Right lung (tissue), 5 donors: ENCODE measurements around the gene LDLRAD4. TPM values are rescaled to one million over a fixed set of nuclear protein-coding genes. Genes with fewer than 3 reads are reported as not detected.

Source experiments
- DNase-seq, 2 donors: peaks; one replicate each; pipeline ENCODE4 v3.0.0-alpha.2; 2013
- polyA plus RNA-seq, 5 donors: library from polyadenylated mRNA; unstranded; fragments of 120-200 nt; gene quantifications; one replicate each; pipeline versions ENCODE4 v1.2.1 to v1.2.3, GENCODE V29; 2013; ENCODE audit warnings: inconsistent platforms in 1 of 5, low replicate concordance in 1 of 5; ENCODE audit not compliant: insufficient read length in 5 of 5, insufficient read depth in 1 of 5

The LDLRAD4 gene
- polyA plus RNA-seq, 5 donors: 14.2 to 18.6 (median 15.1) TPM

- DNase-seq: no peak
Observed at GRCh38 chr18:13303756-13304364, 85.3 kb downstream of the LDLRAD4 start.

- DNase-seq: no peak
Observed at GRCh38 chr18:13305301-13305700, 86.7 kb downstream of the LDLRAD4 start.

- DNase-seq: no peak
Observed at GRCh38 chr18:13306583-13306982, 88.0 kb downstream of the LDLRAD4 start.

- no peak for DNase-seq
Observed at GRCh38 chr18:13308369-13308768, 89.8 kb downstream of the LDLRAD4 start.

GRCh38 chr18:13309031-13309747, 90.6 kb downstream of the LDLRAD4 start:
- DNase-seq: no peak

- DNase-seq: no peak
Observed at GRCh38 chr18:13309748-13310670, 91.4 kb downstream of the LDLRAD4 start.

- DNase-seq: no peak
Observed at GRCh38 chr18:13311193-13311592, 92.6 kb downstream of the LDLRAD4 start.

- DNase-seq: no peak
Observed at GRCh38 chr18:13312515-13312914, 94.0 kb downstream of the LDLRAD4 start.

- no peak for DNase-seq
Observed at GRCh38 chr18:13313006-13313686, 94.6 kb downstream of the LDLRAD4 start.

- no peak for DNase-seq
Observed at GRCh38 chr18:13315000-13315399, 96.4 kb downstream of the LDLRAD4 start.

- no peak for DNase-seq
Observed at GRCh38 chr18:13316063-13316462, 97.5 kb downstream of the LDLRAD4 start.

GRCh38 chr18:13317801-13318200, 99.2 kb downstream of the LDLRAD4 start:
- no peak for DNase-seq

GRCh38 chr18:13318731-13319501, 100.4 kb downstream of the LDLRAD4 start:
- no peak for DNase-seq

GRCh38 chr18:13319629-13320028, 101.1 kb downstream of the LDLRAD4 start:
- DNase-seq: no peak

- no peak for DNase-seq
Observed at GRCh38 chr18:13320096-13320495, 101.5 kb downstream of the LDLRAD4 start.

GRCh38 chr18:13320891-13321425, 102.4 kb downstream of the LDLRAD4 start:
- DNase-seq: no peak

- DNase-seq: no peak
Observed at GRCh38 chr18:13321923-13322322, 103.4 kb downstream of the LDLRAD4 start.

GRCh38 chr18:13323186-13323585, 104.6 kb downstream of the LDLRAD4 start:
- DNase-seq: no peak

- no peak for DNase-seq
Observed at GRCh38 chr18:13324880-13325279, 106.3 kb downstream of the LDLRAD4 start.

- DNase-seq: no peak
Observed at GRCh38 chr18:13328213-13328612, 109.7 kb downstream of the LDLRAD4 start.

- no peak for DNase-seq
Observed at GRCh38 chr18:13330996-13331395, 112.4 kb downstream of the LDLRAD4 start.
